Measurements from ENCODE around the gene KCNK7.
"Not testable (repeated sequence)": the region's sequence is repeated elsewhere in the genome, so short reads cannot be mapped to it uniquely, and the experiment has no call there.

The KCNK7 gene

GRCh38 chr11:65571420-65571819 is 24.2 kb downstream of the KCNK7 start:
- no peak for DNase-seq

GRCh38 chr11:65569973-65570918 is 25.4 kb downstream of the KCNK7 start, which contains the start of gene ZNRD2:
ZNRD2 (plus strand) TSS chr11:65570477; CDS start chr11:65570492, 15 bp downstream.
- peak; percentile 99 for DNase-seq

GRCh38 chr11:65569164-65569972 is 26.2 kb downstream of the KCNK7 start:
- DNase-seq: no peak

GRCh38 chr11:65565624-65566453 is 29.8 kb downstream of the KCNK7 start:
- no peak for DNase-seq

GRCh38 chr11:65564879-65565559 is 30.6 kb downstream of the KCNK7 start:
- DNase-seq: not testable (repeated sequence)

GRCh38 chr11:65563601-65564000 is 32.0 kb downstream of the KCNK7 start:
- DNase-seq: no peak

- no peak for DNase-seq
Measured at GRCh38 chr11:65562788-65563187, 32.8 kb downstream of the KCNK7 start.

GRCh38 chr11:65562020-65562419 is 33.6 kb downstream of the KCNK7 start:
- no peak for DNase-seq

- DNase-seq: no peak
Measured at GRCh38 chr11:65560555-65561418, 34.8 kb downstream of the KCNK7 start.

GRCh38 chr11:65559951-65560537 is 35.6 kb downstream of the KCNK7 start:
- no peak for DNase-seq

GRCh38 chr11:65559535-65559934 is 36.1 kb downstream of the KCNK7 start:
- no peak for DNase-seq

GRCh38 chr11:65558930-65559509 is 36.6 kb downstream of the KCNK7 start:
- no peak for DNase-seq

- DNase-seq: no peak
Measured at GRCh38 chr11:65558002-65558929, 37.3 kb downstream of the KCNK7 start, which contains the start of gene LTBP3. LTBP3 (minus strand) TSS chr11:65558359; CDS start chr11:65557959, 400 bp downstream.

- DNase-seq: no peak
Measured at GRCh38 chr11:65557280-65558001, 38.2 kb downstream of the KCNK7 start.

GRCh38 chr11:65556470-65557279 is 38.9 kb downstream of the KCNK7 start:
- DNase-seq: no peak

- DNase-seq: no peak
Measured at GRCh38 chr11:65555693-65556231, 39.8 kb downstream of the KCNK7 start.

- DNase-seq: no peak
Measured at GRCh38 chr11:65554842-65555430, 40.7 kb downstream of the KCNK7 start.

Data from activated CD4-positive, alpha-beta T cell treated with anti-CD3 and anti-CD28 coated beads, Interleukin-2, amount 50 U/mL, for 16 hours (primary cell).